ENCODE data around the gene HSF4.

Gene HSF4

GRCh38 chr16:67150047-67150832 lies 14.3 kb upstream of the HSF4 start:
- H3K9me3 Mint-ChIP-seq, result no peaks in the 10 kb centered on the region
- peak in 1 of 3 experiments; percentile 14 for TF ChIP-seq CTCF (IDR thresholded peaks at IDR 0.05; ENCODE audit: unreplicated experiment in 3 of 3)
- H3K27ac Mint-ChIP-seq, result peak overlapping the region in 2 of 3 experiments; percentile 92 to 99
- peaks cover 20% of the 10 kb centered on the region for H3K4me1 Mint-ChIP-seq
- peaks cover 36% of the 10 kb centered on the region for H3K36me3 Mint-ChIP-seq (ENCODE audit: low read depth)
- peaks cover 36% of the 10 kb centered on the region for H3K27me3 Mint-ChIP-seq (ENCODE audit: low read depth)
- H3K4me3 Mint-ChIP-seq, result peak overlapping the region; percentile 42 to 91 (median 83)

GRCh38 chr16:67150833-67151396 lies 13.6 kb upstream of the HSF4 start, which contains the start of gene B3GNT9:
B3GNT9 (minus strand) TSS chr16:67150998; CDS start chr16:67150485, 513 bp downstream.
- no peak for TF ChIP-seq CTCF (IDR thresholded peaks at IDR 0.05; ENCODE audit: unreplicated experiment in 3 of 3)
- peaks cover 43% of the 10 kb centered on the region for H3K27me3 Mint-ChIP-seq (ENCODE audit: low read depth)
- peak within 1 kb of the TSS; percentile 92 to 99 (median 99) for H3K27ac Mint-ChIP-seq
- peak within 1 kb of the TSS; percentile 83 to 91 (median 91) for H3K4me3 Mint-ChIP-seq
- peaks cover 20% of the 10 kb centered on the region for H3K4me1 Mint-ChIP-seq
- no peaks in the 10 kb centered on the region for H3K9me3 Mint-ChIP-seq
- peaks cover 31% of the 10 kb centered on the region for H3K36me3 Mint-ChIP-seq (ENCODE audit: low read depth)

GRCh38 chr16:67151431-67152097 lies 13.0 kb upstream of the HSF4 start:
- Mint-ChIP-seq H3K36me3 (ENCODE audit: low read depth) (peaks cover 25% of the 10 kb centered on the region), H3K27me3 (ENCODE audit: low read depth) (peaks cover 49% of the 10 kb centered on the region)
- no peak for TF ChIP-seq CTCF (IDR thresholded peaks at IDR 0.05; ENCODE audit: unreplicated experiment in 3 of 3)

DNA sequence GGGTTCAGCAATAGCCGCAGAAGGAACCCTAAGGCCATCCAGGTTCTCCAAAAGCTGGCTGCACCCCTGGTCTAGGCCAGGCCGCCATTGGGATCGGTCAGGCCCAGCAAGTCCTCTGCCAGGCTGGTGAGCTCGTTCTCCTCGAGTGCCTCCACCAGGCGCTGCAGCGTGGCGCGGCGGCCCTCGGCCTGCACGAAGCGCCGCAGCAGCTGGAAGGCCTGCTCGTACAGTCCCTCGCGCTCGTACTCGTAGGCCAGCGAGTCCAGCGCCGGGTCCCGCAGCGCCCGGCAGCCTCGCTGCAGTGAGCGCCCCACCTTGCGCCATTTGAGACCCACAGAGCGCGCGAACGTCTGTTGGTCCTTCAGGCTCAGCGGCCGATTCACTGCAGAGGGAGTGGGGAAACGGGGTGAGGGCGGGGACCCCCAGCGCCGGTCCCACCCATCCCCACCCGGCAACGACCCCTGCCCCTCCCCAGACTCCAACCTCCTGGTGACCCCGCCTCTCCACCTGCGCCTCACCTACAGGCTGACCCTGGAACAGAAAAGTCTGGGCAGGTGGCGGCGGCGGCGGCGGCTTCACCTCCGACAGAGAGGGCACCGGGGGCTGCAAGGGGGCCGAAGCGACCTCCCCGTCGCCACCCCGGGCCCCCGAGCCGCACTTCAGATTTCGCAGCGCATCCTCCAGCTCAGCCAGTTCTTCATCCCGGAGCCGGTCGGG lies 9.8 kb upstream of the HSF4 start:
- Mint-ChIP-seq H3K4me1 (peaks cover 17% of the 10 kb centered on the region), H3K9me3 (no peaks in the 10 kb centered on the region), H3K27me3 (ENCODE audit: low read depth) (peaks cover 79% of the 10 kb centered on the region), H3K36me3 (ENCODE audit: low read depth) (no peaks in the 10 kb centered on the region), H3K27ac (no peak overlapping the region), H3K4me3 (peak overlapping the region in 2 of 3 experiments; percentile 61 to 66)
- TF ChIP-seq CTCF (IDR thresholded peaks at IDR 0.05; ENCODE audit: unreplicated experiment in 3 of 3), result no peak

More at GRCh38 chr16:67151431-67152097, 13.0 kb upstream of the HSF4 start:
- Mint-ChIP-seq H3K27ac (peak overlapping the region; percentile 92 to 99 (median 99)), H3K4me1 (peaks cover 20% of the 10 kb centered on the region), H3K9me3 (no peaks in the 10 kb centered on the region), H3K4me3 (peak overlapping the region; percentile 83 to 91 (median 91))

DNA sequence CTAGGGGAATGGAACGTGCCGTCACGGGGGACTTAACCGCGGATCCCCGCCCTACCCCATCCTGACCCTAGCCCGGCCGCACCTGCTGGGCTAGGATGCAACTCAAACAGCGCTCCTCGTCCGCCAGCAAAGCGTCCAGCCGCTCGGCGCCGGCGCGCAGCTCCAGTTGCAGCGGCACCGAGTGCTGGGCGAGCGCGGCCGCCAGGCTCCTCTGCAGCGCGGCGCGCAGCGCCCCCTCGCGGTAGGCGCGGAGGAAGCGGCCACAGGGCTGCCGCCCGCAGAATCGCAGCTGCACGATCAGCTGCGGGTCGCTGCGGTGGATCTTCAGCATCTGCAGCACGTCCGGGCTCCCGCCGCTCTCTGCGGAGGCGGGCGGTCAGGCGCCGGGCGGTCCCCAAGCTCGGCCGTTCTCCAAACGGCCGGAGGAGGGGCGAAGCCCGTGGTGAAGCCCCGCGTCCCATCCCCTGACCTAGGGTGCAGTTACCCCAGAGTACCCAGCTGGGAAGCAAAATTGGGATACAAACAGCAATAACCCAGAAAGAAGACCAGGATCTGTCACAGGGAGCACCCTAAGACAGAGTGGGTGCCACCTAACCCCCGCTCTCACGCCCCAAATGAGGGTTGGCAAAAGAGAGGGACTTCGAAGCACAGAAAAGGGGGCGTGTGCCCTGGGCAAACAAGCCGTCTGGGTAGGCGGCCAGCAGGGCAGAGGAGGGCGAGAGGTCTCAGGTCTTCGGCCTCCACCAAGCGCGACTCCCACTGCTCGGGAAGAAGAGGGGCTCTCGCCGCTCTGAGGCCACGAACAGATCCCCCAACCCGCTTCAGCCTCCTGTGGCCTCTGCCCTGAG lies 9.0 kb upstream of the HSF4 start:
- Mint-ChIP-seq H3K27me3 (ENCODE audit: low read depth) (peaks cover 87% of the 10 kb centered on the region), H3K9me3 (no peaks in the 10 kb centered on the region), H3K4me3 (peak overlapping the region; percentile 52 to 66 (median 61)), H3K27ac (no peak overlapping the region), H3K4me1 (peaks cover 17% of the 10 kb centered on the region), H3K36me3 (ENCODE audit: low read depth) (no peaks in the 10 kb centered on the region)
- peak; percentile 96 to 98 (median 97) for TF ChIP-seq CTCF (IDR thresholded peaks at IDR 0.05; ENCODE audit: unreplicated experiment in 3 of 3)
